ENCODE results near the gene ZNF277. TPM values are rescaled to one million over a fixed set of nuclear protein-coding genes. Genes with fewer than 3 reads are reported as not detected.

The ZNF277 gene
- total RNA-seq, 1 experiment from 2014 or later: 12.8 TPM

GRCh38 chr7:112205343-112206237 lies 905 bp upstream of the ZNF277 start:
- peak; percentile 35 for DNase-seq (ENCODE audit: low read depth, low spot score)
- Histone ChIP-seq H3K27me3 (ENCODE audit: control insufficient read depth, insufficient read depth, low read length) (no peaks in the 10 kb centered on the region), H3K4me3 (ENCODE audit: low read depth in 2 of 2, low read length in 2 of 2) (peak overlapping the region; percentile 76 to 95), H3K27ac (ENCODE audit: low read length) (peak overlapping the region; percentile 65), H3K36me3 (ENCODE audit: control insufficient read depth, insufficient read depth, low read length) (no peaks in the 10 kb centered on the region; the same call in 1 of the 2 replicates), H3K9me3 (ENCODE audit: control insufficient read depth, insufficient read depth, low read depth, low read length) (no peaks in the 10 kb centered on the region), H3K4me1 (ENCODE audit: control insufficient read depth, insufficient read depth, low read length) (peaks cover 8% of the 10 kb centered on the region)
- ATAC-seq: peak; percentile 34
- in situ Hi-C loops (cut with HindIII; ENCODE audit: low pct_unique_long_range_greater_than_20kb, low sequenced_read_pairs) (no loop called here), intact Hi-C loops (cut with micrococcal nuclease; ENCODE audit: unreplicated experiment) (loop anchor here (10.0 kb wide), 1 partner anchor 179 kb away; no protein-coding TSS in a partner anchor)
- POLR2A ChIA-PET: no interaction called here
- TF ChIP-seq POLR2AphosphoS5 (IDR thresholded peaks at IDR 0.05; ENCODE audit: low read depth, low read length) (no peak), TCF7L2 (IDR thresholded peaks at IDR 0.05; ENCODE audit: low read depth, low read length) (no peak), REST (IDR thresholded peaks at IDR 0.05; ENCODE audit: insufficient read depth in 1 of 2, low read depth in 2 of 2, low read length in 1 of 2) (no peak), SIN3A (IDR thresholded peaks at IDR 0.05; ENCODE audit: borderline replicate concordance, insufficient read depth, low read depth, low read length) (no peak), CTCF (IDR thresholded peaks at IDR 0.05) (no peak)
- CTCF ChIA-PET: interaction anchor here (0.6 to 0.7 kb wide), 2 partner anchors 442 to 446 kb away, joined by 3 read pairs; no protein-coding TSS in a partner anchor
- no TSS peak for BruUV-seq (replicated peaks)

- no peak for DNase-seq (ENCODE audit: low read depth, low spot score)
- TSS peak; percentile 81 for BruUV-seq (replicated peaks)
- ChIA-PET POLR2A (no interaction called here), CTCF (no interaction called here)
- H3K4me3 ChIP-seq (ENCODE audit: low read depth in 2 of 2, low read length in 2 of 2): peak overlapping the region; percentile 76 to 95
- intact Hi-C loops (cut with micrococcal nuclease; ENCODE audit: unreplicated experiment) (loop anchor here (10.0 kb wide), 1 partner anchor 178 kb away; no protein-coding TSS in a partner anchor), in situ Hi-C loops (cut with HindIII; ENCODE audit: low pct_unique_long_range_greater_than_20kb, low sequenced_read_pairs) (no loop called here)
- H3K9me3 ChIP-seq (ENCODE audit: control insufficient read depth, insufficient read depth, low read depth, low read length): no peaks in the 10 kb centered on the region
- no peaks in the 10 kb centered on the region for H3K27me3 ChIP-seq (ENCODE audit: control insufficient read depth, insufficient read depth, low read length)
- peak; percentile 1; the same call in 1 of the 2 replicates for ATAC-seq
- TF ChIP-seq TCF7L2 (IDR thresholded peaks at IDR 0.05; ENCODE audit: low read depth, low read length) (no peak), REST (IDR thresholded peaks at IDR 0.05; ENCODE audit: insufficient read depth in 1 of 2, low read depth in 2 of 2, low read length in 1 of 2) (no peak), SIN3A (IDR thresholded peaks at IDR 0.05; ENCODE audit: borderline replicate concordance, insufficient read depth, low read depth, low read length) (no peak), POLR2AphosphoS5 (IDR thresholded peaks at IDR 0.05; ENCODE audit: low read depth, low read length) (no peak), CTCF (IDR thresholded peaks at IDR 0.05) (no peak)
- H3K36me3 ChIP-seq (ENCODE audit: control insufficient read depth, insufficient read depth, low read length): no peaks in the 10 kb centered on the region; the same call in 1 of the 2 replicates
- H3K4me1 ChIP-seq (ENCODE audit: control insufficient read depth, insufficient read depth, low read length): peaks cover 8% of the 10 kb centered on the region
- peak overlapping the region; percentile 81 for H3K27ac ChIP-seq (ENCODE audit: low read length)
These were observed 597 bp downstream of the ZNF277 start for GRCh38 chr7:112206991-112207592.
